Stimulated activated CD8-positive, alpha-beta memory T cell treated with anti-CD3 and anti-CD28 coated beads, Interleukin-7, amount 100 ng/mL, for 1 hour (primary cell): ENCODE measurements around the gene DPP6.

Experiments used
- DNase-seq, 2 donors: peaks; one replicate each; pipeline ENCODE4 v3.0.0-alpha.2; 2020; ENCODE audit warnings: low read depth in 2 of 2

DPP6 gene

GRCh38 chr7:154817224-154817896, 765.2 kb downstream of the DPP6 start:
- no peak for DNase-seq

GRCh38 chr7:154827007-154827406, 774.8 kb downstream of the DPP6 start:
- DNase-seq: no peak

GRCh38 chr7:154832557-154833138, 780.5 kb downstream of the DPP6 start:
- DNase-seq: no peak

- no peak for DNase-seq
Observed at GRCh38 chr7:154836021-154836448, 783.8 kb downstream of the DPP6 start.

- no peak for DNase-seq
Observed at GRCh38 chr7:154837087-154837486, 784.9 kb downstream of the DPP6 start.

GRCh38 chr7:154837622-154838021, 785.4 kb downstream of the DPP6 start:
- no peak for DNase-seq

GRCh38 chr7:154840086-154840485, 787.9 kb downstream of the DPP6 start:
- DNase-seq: no peak

GRCh38 chr7:154841731-154842331, 789.6 kb downstream of the DPP6 start:
- no peak for DNase-seq

GRCh38 chr7:154842591-154842990, 790.4 kb downstream of the DPP6 start:
- DNase-seq: no peak

- DNase-seq: no peak
Observed at GRCh38 chr7:154843670-154844237, 791.6 kb downstream of the DPP6 start.

- no peak for DNase-seq
Observed at GRCh38 chr7:154844499-154844898, 792.3 kb downstream of the DPP6 start.

- no peak for DNase-seq
Observed at GRCh38 chr7:154844955-154845354, 792.8 kb downstream of the DPP6 start.

- DNase-seq: no peak
Observed at GRCh38 chr7:154848464-154848863, 796.3 kb downstream of the DPP6 start.

- no peak for DNase-seq
Observed at GRCh38 chr7:154852205-154852604, 800.0 kb downstream of the DPP6 start.

GRCh38 chr7:154853063-154853726, 801.0 kb downstream of the DPP6 start:
- no peak for DNase-seq

GRCh38 chr7:154853727-154854095, 801.5 kb downstream of the DPP6 start:
- DNase-seq: no peak

- no peak for DNase-seq
Observed at GRCh38 chr7:154854836-154855235, 802.6 kb downstream of the DPP6 start.

- DNase-seq: no peak
Observed at GRCh38 chr7:154855366-154855765, 803.2 kb downstream of the DPP6 start.

GRCh38 chr7:154856733-154857132, 804.5 kb downstream of the DPP6 start:
- no peak for DNase-seq

- DNase-seq: no peak
Observed at GRCh38 chr7:154857240-154857639, 805.0 kb downstream of the DPP6 start.

GRCh38 chr7:154857728-154858681, 805.8 kb downstream of the DPP6 start:
- no peak for DNase-seq
